ENCODE measurements around the gene ANKRD23.

The ANKRD23 gene

DNA sequence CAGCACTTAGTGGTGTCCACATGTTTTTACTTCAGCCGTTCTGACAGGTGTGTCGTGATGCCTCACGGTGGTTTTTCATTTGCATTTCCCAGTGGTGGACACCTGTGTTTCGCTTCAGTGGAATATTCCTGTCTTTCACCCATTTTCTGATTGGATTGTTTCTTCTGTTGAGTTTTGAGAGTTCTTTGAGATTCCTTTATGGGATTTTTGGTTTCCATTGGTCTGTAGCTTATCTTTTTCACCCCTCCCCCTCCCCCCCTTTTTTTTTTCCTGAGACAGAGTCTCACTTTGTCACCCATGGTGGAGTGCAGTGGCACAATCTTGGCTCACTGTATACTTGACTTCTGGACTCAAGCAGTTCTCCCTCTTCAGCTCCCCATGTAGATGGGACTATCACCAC is 8.0 kb downstream of the ANKRD23 start:
- DNase-seq: no peak

DNA sequence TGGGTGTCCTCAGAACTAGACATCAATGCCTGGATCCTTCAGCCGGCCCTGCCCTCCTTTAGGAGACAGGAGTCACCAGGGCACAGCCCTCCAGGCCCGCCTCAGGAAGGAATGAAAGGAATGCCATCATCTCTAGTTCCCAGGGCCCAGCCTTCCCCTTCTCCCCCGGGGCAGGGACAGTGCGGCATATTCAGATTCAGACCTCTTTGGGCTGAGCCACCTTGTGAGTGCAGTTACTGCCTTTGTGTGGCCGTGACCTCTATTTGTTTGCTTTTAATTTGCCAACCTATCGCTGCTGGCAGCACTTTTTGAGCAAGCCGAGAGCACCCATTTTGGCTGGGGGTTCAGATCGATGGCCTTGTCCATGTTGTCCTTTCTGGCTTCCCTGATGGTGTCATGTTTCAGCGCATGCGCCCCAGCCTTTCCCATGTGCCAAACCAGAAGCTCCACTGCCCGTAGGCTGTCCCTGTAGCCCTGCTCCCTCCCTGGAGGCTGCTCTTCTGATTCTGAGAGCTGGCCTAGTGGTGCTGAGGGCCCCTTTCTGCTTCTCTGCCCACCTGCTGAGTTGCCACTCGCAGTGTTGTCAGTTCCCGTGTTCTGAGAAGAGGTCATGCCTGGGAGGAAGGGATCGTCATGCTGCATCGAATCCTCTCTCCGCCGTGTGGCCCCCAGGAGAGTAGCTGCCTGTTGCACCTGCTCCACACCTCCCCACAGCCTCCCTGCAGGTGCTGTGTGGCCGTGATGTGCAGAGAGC is 10.9 kb downstream of the ANKRD23 start:
- DNase-seq: peak; percentile 76 to 87

DNA sequence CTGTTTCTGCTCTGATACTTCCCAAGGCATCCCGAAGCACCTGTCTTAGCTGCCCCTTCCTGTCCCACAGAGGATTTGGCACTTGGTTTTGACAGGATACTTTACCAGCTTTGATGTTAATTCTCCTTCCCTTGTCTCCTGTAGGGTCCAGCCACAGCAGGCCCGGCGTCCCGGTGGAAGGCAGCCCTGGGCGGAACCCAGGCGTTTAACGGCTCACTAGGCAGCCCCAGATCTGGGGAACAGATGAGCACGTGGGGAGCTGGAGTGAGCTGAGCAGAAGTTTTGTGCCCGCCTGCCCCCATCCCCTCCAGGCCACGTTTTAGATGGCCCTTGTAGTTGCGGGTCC is 11.4 kb downstream of the ANKRD23 start:
- DNase-seq: no peak

DNA sequence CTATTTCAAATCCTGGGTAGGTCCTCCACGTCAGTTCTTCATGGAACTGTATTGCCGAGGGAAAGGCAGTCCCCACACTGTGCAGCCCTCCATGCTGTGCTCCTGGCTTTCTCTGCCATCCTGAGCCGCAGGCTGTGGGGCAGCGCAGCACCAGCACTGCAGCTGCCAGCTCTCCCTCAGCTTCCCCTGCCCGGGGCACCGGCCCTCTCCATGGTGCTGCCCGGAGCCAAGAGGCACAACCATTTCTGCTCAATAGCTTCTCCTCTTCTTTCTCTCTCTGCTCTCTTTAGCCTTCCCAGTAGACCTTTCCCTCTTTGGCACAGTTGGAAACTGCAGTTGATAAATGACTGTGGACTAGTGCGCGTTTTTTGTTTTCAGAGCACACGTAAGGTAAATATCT is 12.1 kb downstream of the ANKRD23 start:
- no peak for DNase-seq

DNA sequence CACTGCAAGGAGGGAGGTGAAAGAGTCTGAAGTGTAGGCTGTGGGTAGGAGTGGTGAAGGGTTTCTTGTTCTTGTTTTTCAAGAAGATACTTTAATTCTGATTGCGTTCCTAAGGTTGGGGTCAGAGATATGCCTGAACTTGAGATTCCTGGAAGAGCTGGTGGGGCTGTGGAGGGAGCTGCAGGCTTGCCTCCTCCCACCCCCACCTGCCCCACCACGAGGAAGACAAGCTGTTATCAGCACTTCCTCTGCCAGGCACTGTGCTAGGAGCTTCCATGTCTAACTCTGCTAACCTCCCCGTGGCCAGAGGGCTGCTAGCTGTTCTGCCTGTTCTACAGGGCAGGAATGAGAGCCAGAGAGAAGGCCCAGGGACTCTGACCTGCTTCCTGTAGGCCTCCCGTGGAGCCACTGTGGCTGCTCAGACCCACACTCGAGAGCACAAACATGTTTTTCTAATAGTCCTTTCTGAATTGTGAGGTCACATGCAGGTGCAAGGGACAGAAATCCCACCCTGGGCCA is 13.7 kb downstream of the ANKRD23 start:
- DNase-seq: no peak

DNA sequence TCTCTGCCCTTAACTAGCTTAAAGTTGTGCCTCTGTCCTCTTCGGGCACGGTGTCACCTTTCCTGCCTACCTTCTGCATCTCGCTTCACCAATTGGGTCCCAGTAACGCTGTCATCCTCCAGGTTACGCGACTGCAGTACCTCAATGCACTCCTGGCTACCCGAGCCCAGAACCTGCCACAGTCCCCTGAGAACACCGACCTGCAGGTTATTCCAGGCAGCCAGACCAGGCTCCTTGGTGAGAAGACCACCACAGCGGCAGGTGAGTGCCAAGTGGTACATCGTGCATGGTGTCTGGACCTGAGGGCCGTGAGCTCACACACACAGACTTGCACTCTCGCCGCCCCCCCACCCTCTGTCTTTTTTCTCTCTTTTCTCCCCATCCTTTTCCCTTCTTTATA is 14.9 kb downstream of the ANKRD23 start:
- no peak for DNase-seq

DNA sequence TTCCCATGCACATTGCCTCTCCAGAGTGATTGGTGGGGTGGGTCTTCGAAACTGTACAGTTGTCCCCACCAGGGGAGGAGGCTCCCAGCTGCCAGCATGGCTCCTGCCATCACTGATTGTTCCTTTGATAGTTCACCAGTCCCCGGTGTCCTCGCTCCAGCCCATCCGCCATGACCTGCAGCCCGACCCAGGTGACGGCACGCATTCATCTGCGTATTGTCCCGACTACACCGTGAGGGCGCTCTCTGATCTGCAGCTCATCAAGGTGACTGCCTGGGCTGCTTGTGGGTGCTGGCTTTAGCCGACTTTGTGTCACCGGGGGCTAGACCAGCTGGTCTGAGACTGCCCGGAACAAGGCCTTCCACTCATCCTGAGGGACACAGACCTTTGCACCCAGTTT is 15.4 kb downstream of the ANKRD23 start:
- DNase-seq: no peak

DNA sequence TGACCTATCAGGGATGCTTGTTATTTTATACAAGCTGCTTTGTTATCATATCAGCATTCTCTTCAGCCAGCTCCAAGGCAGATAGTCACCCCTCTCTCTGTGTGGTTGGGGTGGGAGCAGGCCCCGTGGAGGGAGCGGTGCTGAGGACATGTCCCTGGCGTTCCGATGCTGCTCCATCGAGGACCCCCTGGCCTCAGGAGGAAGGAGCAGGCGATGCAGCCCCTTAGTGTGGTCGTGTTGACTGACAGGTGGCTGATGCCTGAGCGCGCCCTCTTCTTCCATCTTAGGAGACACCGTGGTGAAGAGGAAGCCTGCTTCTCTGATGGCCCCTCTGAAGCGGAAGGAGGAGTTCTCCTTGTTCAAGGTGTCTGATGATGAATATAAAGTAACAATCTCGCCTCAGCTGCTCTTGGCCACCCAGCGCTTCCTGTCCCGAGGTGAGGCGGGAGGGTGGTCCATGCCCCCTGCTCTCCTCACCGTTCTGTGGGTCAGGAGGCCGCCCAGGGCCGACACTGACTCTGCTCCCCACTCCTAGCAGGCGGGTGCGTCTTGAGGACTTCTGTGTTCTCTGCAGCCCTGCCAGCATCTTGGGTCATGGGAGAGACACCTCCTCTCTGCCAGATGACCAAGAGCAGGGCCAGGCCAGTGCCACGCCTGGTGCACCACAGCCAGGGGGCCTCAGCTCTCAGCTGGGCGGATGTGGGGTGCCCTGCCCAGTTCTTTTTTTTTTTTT is 17.1 kb downstream of the ANKRD23 start:
- no peak for DNase-seq

DNA sequence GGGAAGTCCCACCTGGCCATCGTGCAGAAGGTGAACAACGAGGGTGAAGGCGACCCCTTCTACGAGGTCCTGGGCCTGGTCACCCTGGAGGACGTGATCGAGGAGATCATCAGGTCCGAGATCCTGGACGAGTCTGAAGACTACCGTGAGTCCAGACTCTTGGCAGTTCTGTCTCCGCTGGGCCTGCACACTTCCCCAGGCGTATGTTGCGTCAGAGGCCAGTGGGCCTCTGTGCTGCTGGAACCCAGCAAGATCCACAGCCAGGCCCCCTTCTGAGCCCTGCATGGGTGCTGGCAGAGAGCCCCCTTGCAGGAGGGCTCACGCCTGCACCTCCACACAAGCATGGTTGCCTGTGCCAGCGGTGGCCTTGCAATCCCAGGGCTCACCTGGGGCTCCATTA is 18.8 kb downstream of the ANKRD23 start:
- DNase-seq: no peak

DNA sequence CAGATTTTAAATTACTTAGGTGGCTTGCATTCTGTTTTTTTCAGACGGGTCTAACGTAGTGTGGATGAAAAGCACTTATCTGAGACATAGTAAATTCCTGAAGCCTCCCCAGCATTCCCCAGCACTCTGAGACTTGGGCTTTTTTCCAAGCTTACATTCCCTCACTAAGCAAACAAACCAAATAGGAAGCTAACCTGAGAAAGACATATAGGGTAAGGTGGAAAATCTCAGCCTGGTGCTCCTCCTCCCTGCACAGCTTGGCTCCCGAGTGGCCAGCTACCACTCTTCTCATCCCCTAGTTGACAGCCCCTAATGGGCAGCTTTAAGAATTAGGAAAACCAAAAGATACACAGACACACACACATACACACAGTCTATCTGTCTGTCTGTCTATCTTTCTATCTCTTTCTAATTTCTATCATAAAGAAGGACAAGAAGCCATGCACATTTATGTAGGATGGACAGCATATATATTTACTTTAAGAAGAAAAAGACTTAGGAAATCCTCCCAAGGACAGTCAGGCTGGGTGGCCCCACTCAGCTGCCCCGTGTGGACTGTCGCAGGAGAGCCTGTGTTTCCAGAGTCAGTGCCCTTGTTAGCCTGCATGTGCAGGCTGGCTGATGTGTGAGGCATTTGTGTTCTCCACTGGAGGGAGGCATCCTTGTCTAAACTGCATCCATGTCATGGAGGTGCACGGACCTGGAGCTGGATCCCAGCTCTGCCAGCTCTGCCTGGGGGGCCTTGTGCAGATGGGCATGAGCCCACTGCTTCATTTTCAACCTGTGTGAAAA is 19.5 kb downstream of the ANKRD23 start:
- no peak for DNase-seq

DNA sequence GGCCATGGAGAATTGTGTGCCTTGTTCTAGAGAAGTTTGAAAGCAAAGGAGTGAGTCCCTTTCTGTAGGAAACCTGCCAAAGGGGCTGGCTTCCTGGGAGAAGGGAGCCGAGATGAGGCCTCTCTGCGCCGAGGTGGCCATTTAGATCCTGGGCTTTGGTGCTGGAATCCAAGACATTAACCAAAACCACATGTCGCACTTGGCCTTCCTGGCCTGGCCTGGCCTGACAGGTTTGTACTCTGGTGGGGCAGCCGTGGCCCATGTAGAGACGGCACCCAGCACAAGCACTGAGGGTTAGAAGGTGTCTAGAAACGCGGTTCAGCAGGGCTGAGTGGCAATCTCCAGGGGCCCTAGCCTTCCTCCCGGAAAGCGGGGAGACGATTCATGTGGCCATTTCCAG is 20.6 kb downstream of the ANKRD23 start:
- no peak for DNase-seq

DNA sequence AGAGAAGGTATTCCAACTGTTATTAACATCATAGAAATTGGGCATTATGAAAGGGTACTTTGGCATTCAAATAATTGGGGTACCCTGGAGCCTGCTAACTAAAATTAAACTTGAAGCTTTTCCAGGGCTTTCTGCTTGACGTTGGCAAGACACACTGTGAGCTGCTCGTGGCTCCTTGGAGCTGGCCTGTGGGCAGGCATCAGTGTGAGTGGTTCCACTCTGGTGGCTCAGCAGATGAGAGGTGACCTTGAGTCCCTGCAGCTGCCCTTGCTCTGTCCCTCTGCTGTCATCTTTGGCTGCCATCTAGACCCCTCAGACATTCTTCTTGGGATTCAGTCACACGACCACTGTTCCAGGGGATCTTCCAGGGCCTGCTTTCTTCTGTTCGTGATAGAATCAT is 21.0 kb downstream of the ANKRD23 start:
- no peak for DNase-seq

DNA sequence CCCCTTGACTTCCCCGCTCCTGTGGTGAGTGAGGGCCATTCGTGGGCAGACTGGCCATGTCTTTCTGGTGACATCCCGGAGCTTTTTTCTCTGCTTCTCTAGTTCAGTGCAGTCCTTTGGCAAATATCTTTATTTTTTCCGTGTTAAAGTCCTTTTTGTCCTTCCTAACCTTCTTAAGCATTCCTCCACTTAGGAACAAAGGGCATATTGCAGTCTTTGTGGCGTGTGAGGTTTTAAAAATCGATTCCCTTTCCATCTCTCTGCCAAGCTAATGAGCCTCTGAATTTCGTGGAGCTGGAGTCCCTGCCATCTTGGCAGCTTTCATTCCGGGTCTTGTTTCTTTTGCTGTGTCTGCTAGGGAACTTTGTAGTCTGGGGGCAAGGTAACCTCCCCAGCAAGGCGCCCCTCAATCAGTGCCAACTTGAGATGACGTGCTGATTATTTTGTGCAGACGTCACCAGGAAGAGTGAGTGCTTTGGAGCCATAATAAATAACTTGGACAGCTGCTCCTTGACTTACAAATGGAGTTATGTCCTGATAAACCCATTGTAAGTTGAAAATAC is 22.6 kb downstream of the ANKRD23 start:
- no peak for DNase-seq

DNA sequence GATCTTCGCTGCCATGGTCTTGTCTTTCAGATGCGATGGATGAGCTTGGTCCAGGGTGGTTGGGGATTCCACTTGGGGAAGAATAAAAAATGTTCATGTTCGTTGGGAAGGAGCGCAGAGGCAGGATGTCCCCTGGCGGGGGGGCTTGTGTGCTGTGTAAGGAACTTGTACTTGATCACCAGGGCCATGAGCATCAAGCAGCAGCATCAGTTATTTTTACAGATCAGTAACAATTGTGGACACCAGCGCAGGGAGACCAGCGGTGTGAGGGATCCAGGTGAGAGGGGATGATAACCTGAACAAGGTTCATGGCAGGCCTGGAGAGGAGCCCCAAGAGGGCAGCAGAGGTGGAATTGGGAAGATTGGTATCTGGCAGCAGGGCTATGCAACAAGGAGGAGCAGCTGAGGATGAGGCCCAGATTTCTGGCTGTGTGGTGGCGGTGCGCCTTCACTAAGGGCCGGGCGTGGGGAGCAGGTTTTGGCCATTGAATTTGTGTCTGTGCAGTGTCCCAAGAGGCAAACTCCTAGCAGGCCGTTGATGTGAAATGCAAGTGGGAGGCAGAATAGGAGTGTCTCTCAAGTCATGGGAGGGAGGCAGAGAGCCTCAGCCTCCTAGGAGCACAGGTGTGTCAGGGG is 23.8 kb downstream of the ANKRD23 start:
- no peak for DNase-seq

DNA sequence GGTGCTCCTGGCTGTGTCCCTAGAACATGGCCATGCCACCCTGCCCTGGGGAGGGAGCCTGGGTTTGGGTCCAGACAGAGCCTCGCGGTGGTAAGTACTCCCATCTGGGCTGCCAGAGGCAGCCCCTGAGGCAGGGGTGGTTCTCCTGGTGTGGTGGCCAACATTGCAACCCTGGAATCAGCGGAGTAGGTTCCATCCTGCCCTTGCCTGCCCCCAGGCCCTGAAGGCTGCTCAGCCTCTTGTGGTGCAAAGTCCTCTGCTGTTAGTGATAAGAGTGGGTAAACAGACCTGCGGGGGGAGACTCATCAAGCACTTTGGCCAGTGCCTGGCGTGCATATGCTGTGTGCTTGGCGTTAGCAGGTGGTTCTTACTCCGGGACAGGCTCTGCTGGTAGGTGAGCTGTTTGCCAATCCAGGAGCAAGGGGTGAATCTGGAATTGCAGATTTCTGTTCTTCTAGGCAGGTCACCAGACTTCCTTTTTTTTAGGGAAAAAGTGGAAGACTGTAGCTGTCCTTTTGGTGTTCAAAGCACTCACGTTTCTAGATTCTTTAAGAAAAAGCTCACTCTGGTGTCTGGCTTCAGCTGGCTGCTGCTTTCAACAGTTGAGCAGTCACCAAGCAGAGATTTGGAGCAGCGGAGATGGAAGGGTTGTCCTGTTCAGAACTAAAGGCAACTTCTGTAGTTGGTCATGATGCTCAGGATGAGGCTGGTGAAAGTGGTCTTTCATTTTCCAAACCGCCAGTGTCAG is 24.5 kb downstream of the ANKRD23 start:
- DNase-seq: peak; percentile 63 to 79

DNA sequence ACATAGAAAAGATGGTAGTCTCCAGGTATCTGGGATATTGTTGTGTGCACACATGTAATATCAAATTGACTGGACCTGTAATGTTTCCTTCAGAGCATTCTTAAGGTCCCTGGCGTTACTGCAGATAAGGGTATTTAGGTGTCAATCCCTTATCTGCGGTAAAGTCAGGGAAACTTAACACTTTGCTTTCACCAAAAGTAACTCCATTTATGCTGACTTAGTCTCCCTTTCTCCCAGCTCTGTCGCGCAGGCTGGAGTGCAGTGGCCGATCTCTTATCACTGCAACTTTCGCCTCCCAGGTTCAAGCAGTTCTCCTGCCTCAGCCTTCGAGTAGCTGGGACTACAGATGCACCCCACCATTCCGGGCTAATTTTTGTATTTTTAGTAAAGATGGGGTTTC is 25.9 kb downstream of the ANKRD23 start:
- DNase-seq: no peak

DNA sequence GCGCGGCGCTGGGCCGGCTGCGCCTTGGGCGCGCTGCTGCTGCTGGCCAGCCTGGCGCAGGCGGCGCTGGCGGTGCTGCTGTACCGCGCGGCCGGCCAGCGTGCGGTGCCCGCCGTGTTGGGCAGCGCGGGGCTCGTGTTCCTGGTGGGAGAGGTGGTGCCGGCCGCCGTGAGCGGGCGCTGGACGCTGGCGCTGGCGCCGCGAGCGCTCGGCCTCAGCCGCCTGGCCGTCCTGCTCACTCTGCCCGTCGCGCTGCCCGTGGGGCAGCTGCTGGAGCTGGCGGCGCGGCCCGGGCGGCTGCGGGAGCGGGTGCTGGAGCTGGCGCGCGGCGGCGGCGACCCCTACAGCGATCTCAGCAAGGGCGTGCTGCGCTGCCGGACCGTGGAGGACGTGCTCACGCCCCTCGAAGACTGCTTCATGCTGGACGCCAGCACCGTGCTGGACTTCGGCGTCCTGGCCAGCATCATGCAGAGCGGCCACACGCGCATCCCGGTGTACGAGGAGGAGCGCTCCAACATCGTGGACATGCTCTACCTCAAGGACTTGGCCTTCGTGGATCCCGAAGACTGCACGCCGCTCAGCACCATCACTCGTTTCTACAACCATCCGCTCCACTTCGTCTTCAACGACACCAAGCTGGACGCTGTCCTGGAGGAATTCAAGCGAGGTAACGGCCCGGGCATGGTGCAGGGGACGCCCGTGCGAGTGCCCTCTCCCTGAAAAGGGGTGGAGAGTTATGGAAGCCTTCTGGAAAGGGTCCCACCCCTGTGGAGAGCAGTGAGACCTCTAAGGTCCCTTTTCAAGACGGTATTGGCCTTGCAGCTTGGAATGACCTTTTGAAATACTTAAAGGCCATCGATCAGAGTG is 26.8 kb downstream of the ANKRD23 start:
- DNase-seq: peak in 1 of 2 experiments; percentile 50

DNA sequence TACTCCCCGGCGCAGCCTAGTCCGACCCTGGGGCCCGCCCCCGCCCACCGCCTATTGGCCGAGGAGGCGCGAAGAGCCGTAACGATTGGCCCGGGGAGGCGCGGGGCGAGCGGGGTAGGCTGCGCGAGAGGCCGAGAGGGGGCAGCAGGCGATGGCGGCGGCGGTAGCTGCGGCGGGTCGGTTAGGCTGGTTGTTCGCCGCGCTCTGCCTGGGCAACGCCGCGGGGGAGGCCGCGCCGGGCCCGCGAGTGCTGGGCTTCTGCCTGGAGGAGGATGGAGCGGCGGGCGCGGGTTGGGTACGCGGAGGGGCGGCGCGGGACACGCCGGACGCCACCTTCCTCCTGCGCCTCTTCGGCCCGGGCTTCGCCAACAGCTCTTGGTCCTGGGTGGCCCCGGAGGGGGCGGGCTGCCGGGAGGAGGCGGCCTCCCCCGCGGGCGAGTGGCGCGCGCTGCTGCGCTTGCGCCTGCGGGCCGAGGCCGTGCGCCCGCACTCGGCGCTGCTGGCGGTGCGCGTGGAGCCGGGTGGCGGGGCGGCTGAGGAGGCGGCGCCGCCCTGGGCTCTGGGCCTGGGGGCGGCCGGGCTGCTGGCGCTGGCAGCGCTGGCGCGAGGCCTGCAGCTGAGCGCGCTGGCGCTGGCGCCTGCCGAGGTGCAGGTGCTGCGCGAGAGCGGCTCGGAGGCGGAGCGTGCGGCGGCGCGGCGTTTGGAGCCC is 27.5 kb downstream of the ANKRD23 start, which contains the start of gene CNNM3:
Gene CNNM3 (plus strand): TSS at position 142 of the 709 bp plus-strand sequence. CDS start 10 bp downstream, at position 152.
- DNase-seq: peak; percentile 77 to 97

DNA sequence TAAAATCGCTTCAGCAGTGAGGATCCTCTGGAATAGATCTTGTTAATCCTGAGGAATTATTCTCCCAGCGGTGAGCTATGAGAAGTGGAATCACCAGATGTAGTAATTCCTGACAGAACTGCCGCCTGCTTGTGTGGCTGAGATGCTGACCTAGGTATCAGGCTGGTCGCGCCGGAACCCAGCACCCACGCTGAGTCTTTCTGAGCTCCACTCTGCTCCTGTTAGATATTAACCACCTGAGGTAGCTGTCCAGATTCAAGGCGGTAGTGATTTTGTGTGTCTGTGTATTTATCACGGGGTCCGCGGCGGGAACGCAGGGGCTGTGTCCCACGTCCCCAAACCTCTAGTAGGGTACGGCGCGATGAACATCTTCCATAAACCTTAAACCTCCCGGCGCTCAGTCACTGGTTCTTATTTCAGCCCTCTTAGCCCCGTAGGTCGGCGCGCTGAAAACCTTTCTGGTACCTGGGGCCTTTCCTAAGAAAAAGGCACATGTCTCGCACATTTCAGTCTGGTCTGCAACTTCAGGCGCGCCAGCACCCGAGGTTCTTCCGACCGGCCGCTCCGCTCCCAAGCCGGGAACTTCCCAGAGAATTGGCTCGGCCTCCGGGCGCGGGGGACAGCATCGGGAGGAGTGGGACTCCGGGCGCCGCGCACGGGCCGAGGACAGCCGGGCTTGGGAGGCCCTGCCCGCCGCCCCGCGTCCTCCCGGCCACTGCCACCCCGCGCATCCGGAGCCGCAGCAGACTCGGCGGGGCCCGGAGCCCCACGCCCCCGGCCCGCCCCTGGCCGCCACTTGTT is 28.3 kb downstream of the ANKRD23 start:
- peak; percentile 46 to 81 for DNase-seq

Data from NCI-H526 (cell line).